Measurements from ENCODE around the gene DYNC2LI1.
"Not testable (repeated sequence)": the region's sequence is repeated elsewhere in the genome, so short reads cannot be mapped to it uniquely, and the experiment has no call there.

Gene DYNC2LI1

GRCh38 chr2:43773876-43774613 lies at the start of gene DYNC2LI1:
Gene DYNC2LI1 (plus strand): TSS chr2:43774039. CDS start chr2:43774139, 100 bp downstream.
- DNase-seq = peak; percentile 92

DNA sequence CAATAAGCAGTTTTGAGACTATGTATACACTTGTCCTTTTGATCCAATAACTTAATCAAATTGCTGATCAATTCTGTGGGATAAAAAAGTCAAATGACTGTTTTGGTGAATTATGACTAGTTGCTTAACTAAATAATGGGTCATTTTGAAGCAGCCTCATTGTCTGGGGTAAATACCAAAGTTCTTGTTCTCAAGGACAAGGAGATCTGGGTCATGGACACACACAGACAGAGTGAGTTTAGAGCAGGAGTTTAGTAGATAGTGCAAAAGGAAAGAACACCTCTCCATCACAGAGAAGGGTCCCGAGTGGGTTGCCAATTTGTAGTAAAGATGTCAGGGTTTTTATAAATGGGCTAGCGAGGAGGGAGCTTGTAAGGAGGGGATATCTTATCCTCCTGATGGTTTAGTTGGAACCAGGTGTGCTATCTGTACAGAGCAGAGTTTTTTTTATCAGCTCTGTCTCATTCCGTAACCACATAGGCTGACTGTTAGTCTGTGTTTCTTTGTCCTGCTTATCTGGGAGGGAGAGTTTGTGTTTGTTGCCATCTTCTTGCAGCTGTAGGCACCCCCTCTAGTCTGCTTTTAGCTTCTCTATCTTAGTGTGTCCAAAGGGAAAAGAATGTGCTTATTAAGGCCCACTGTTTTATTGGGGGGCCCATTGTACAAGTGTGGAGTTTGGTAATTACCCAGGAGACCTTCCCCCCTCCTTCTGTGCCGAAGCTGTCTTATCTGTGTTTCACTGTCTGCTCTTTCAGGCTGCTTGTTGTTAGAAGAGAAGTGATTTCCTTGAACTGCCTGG lies 48.9 kb upstream of the DYNC2LI1 start:
- no peak for DNase-seq

DNA sequence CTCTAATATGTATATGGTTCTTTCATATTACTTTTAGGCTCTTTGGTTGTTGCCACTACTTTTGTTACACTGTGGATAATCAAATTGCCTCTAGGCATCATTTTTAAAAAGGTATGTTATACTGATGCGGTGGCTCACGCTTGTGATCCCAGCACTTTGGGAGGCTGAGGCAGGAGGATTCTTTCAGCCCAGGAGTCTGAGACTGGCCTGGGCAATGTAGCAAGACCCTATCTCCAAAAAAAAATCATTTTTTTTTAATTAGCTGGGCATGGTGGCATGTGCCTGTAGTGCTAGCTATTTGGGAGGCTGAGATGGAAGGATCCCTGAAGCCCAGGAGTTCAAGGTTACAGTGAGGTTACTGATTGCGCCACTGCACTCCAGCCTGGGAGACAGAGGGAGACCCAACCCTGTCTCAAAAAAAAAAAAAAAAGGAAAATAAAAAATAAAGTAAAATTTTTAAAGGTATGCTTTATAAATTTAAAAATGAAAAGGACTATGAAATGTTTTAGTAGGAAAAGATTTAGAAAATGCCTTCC lies 48.1 kb upstream of the DYNC2LI1 start:
- no peak for DNase-seq

DNA sequence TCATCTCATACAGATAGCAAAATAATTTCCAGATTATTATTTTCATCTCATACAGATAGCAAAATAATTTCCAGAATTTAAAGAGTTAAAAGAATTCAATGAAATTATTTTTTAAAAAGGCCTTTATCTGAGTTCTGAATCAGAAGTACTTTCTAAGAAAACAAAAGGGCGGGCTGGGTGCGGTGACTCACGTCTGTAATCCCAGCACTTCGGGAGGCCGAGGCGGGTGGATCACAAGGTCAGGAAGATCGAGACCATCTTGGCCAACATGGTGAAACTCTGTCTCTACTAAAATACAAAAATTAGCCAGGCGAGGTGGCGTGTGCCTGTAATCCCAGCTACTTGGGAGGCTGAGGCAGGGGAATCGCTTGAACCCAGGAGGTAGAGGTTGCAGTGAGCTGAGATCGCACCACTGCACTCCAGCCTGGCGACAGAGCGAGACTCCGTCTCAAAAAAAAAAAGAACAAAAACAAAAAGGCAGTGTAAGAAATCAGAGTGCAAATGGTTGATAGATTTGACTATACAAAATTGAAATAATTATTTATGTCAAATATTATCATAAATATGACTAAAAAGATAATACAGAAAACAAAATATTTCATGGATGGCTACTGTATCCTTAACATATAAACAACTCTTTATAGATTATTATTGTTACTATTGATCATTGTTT lies 46.7 kb upstream of the DYNC2LI1 start:
- not testable (repeated sequence) for DNase-seq

- DNase-seq = no peak
Observed at GRCh38 chr2:43727634-43728014, 46.2 kb upstream of the DYNC2LI1 start.

GRCh38 chr2:43729491-43730174 lies 44.2 kb upstream of the DYNC2LI1 start:
- DNase-seq = no peak

GRCh38 chr2:43731211-43731610 lies 42.6 kb upstream of the DYNC2LI1 start:
- no peak for DNase-seq

DNA sequence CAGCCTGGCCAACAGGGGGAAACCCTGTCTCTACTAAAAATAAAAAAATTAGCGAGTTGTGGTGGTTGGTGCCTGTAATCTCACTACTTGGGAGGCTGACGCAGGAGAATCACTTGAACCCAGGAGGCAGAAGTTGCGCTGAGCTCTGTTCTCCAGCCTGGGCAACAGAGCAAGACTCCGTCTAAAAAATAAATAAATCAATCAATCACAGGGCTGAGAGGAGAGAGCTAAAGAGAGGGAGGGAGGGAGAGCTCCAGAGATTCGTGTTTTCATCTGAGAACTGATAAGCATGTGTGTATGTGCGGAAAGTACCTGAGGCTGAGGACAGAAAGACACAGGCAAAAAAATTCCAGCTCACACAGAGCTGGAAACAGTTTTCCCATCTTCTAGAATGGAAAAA lies 37.2 kb upstream of the DYNC2LI1 start:
- DNase-seq = no peak

- no peak for DNase-seq
Observed at GRCh38 chr2:43737097-43737854, 36.6 kb upstream of the DYNC2LI1 start.

GRCh38 chr2:43737855-43738254 lies 36.0 kb upstream of the DYNC2LI1 start:
- no peak for DNase-seq

DNA sequence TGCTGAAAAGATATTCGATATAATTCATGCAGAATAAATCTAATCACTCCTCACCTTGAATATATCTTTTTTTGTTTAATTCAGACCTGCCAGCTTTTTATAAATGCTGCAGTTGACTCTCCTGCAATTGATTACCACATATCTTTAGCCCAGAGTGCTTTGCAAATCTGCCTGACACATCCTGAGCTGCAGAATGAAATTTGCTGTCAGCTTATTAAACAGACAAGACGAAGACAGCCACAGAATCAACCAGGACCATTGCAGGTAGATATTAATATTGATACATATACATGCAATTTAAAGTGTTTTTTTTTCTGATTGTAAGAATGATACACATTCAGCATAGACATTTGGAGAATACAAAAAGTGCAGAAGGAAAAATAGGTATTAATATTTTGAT lies 35.6 kb upstream of the DYNC2LI1 start:
- no peak for DNase-seq

DNA sequence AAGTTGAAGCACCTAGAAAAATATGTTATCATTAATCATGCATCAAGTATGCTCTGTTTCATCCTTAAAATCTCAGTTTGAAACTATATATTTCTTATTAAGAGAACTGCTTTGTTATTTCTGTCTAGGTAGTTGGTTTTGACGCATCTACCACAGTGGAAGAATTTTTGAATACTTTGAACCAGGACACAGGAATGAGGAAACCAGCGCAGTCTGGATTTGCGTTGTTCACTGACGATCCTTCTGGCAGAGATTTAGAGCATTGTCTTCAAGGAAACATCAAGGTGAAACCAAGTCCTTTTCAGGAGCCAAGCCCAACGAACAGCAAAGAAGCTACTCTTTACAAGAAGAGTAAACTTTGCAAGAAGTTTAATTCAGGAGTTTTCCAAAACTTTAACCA lies 30.1 kb upstream of the DYNC2LI1 start:
- DNase-seq = no peak

DNA sequence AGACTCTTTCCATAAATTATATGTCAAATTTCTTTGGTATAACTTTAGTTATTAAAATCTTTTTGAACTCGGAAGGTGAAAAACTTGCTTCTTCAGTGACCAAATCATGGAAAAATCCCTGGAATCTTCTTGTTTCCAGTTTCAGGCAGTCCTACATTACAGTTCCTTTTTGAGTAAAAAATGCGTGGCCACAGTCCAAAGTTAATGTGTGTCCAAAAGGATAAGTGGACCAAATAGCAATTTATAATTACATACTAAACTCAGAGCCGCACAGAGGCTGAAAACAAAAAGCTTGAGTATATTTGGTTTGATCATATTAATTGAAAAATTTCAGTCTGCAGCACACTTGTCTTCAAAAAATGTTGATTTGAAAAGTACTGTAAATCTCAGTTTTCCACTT lies 28.4 kb upstream of the DYNC2LI1 start:
- DNase-seq = no peak

DNA sequence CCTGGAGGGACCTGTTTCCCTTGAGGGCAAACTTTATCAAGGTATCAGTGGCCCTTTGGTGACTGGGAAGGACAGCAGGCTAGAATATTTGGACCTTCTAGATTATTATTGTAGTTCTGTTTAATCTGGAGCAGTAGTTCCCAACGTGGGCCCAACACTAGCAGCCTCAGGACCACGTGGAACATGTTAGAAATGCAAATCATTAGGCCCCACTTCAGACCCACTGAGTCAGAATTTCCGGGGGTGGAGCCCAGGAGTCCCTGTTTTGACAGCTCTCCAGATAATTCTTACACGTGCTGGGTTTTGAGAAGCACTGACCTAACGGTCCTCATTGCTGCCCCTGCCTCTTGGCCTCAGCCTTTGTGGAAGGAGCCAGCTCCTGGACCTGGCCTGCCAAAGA lies 25.5 kb upstream of the DYNC2LI1 start:
- DNase-seq = peak; percentile 54

DNA sequence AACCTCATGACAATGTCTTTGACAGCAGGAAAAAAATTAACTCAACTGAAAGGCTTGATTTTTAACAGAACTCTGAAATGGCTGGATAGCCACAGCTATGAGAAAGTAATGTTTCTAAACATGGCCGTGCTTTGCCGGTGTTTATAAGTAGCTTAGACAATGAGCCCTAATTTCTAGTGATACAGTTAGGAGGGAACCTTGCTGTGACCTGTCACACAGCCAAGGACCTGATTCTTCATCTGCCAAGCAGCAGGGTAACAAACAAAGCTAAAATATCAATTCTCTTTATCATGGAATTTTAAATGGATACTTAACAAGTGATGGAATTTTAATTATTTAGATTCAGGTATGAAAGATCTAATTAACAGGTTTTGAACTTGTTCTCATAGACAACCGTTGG lies 24.3 kb upstream of the DYNC2LI1 start:
- no peak for DNase-seq

DNA sequence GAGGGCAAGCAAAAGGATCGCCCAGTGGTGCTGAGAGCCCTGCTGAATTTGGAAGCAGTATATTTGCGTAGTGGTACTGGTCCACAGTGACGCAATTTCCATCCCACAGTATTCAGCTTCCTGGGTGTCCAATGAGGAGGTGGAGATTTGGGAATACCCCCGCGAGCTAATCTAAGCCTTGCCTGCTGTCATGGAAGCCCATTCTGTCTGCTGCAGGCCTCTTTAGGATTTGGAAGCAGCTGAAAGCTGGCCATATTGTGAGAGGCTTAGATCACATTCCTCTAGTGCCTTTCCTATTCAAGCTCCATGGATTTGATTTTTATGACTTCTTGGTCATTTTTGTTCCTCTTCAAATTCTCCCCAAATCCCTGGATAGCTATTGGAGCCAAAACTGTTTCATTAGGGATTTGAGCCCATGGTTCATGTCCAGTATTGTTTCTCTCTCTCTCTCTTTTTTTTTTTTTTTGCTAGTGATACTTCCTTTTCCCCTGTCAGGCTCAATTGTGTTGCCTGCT lies 22.3 kb upstream of the DYNC2LI1 start:
- no peak for DNase-seq

DNA sequence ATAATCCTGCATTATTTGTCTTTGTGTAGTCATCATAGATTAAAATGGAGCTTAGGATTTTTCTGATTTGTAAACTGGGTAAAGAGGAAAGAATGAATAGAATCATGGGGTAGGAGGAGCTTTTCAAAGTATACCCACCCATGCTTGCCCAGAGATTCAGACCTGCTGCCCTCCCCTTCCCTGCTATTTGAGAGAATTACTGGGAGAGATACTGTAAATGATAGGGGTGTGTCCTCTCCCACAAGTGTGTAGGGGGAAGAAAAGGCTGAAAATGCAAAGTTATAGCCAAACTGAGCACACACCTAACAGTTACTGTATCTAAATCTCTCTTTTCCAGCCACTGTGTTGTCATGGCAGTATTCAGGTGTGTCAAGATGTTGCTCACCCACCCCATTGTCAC lies 21.5 kb upstream of the DYNC2LI1 start:
- no peak for DNase-seq

DNA sequence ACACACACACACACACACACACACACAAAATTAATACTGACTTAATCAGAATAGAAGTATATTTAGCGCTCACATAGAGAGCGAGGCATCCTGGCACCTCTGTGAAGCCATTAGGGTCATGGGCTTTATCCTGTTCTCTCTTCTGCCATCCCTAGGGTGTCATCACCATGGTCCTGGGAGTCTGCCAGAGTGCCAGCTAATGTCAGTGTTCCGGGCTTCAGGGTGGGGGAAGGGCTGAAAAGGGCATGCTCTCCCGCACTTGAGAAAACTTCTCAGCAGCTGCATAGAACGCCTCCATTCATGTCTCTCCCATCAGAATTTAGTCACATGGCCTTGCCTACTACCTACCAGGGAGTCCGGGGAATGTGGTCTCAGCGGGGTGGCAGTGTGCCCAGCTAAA lies 19.7 kb upstream of the DYNC2LI1 start:
- DNase-seq = no peak

GRCh38 chr2:43758739-43759138 lies 15.1 kb upstream of the DYNC2LI1 start:
- DNase-seq = no peak

DNA sequence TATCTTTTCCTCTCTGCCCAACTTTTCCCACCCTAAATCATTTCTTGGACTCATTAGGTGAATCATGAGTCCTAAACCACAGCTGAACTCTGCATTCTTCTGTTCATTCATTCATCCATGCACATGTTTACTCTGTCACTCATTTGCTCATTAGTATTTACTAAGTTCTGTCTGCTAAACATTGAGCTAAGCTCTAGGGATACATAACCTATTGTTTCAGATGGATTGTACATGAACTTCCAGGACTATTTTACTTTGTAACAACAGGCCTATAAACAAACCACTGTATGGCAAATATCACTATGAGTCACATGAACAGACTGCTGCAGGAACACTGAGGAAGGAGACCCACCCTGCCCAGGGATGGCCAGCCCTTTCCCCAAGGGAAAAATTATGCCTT lies 14.6 kb upstream of the DYNC2LI1 start:
- DNase-seq = no peak

- no peak for DNase-seq
Observed at GRCh38 chr2:43762286-43762685, 11.6 kb upstream of the DYNC2LI1 start.

- DNase-seq = no peak
Observed at GRCh38 chr2:43763091-43763490, 10.7 kb upstream of the DYNC2LI1 start.

Data from stimulated activated CD8-positive, alpha-beta memory T cell treated with anti-CD3 and anti-CD28 coated beads, Interleukin-4, amount 100 ng/mL, for 48 hours (primary cell).